ENCODE data around the gene THPO. TPM values are rescaled to one million over a fixed set of nuclear protein-coding genes. Genes with fewer than 3 reads are reported as not detected.
A peak's percentile ranks its signal among the peaks of the same experiment; 100 is the strongest.

The THPO gene
- total RNA-seq, 1 donor from 2014 or later = not detected

GRCh38 chr3:184381261-184382224 is 3.5 kb upstream of the THPO start:
- no peak for DNase-seq (ENCODE audit: low spot score)
- H3K9me3 Mint-ChIP-seq = no peaks in the 10 kb centered on the region
- H3K36me3 Mint-ChIP-seq (ENCODE audit: low read depth) = no peaks in the 10 kb centered on the region
- peaks cover 53% of the 10 kb centered on the region for H3K27me3 Mint-ChIP-seq (ENCODE audit: low read depth)
- no peak overlapping the region for H3K4me3 Mint-ChIP-seq (ENCODE audit: low read depth)
- intact Hi-C loops (cut with micrococcal nuclease) = no loop called here
- peaks cover 6% of the 10 kb centered on the region for H3K4me1 Mint-ChIP-seq (ENCODE audit: low read depth)
- H3K27ac Mint-ChIP-seq = no peak overlapping the region

GRCh38 chr3:184380627-184381260 is 2.7 kb upstream of the THPO start:
- peaks cover 57% of the 10 kb centered on the region for H3K27me3 Mint-ChIP-seq (ENCODE audit: low read depth)
- H3K4me3 Mint-ChIP-seq (ENCODE audit: low read depth) = no peak overlapping the region
- no peak for DNase-seq (ENCODE audit: low spot score)
- intact Hi-C loops (cut with micrococcal nuclease) = no loop called here
- H3K36me3 Mint-ChIP-seq (ENCODE audit: low read depth) = no peaks in the 10 kb centered on the region
- peaks cover 6% of the 10 kb centered on the region for H3K4me1 Mint-ChIP-seq (ENCODE audit: low read depth)
- H3K9me3 Mint-ChIP-seq = no peaks in the 10 kb centered on the region
- H3K27ac Mint-ChIP-seq = no peak overlapping the region

- H3K9me3 Mint-ChIP-seq = no peaks in the 10 kb centered on the region
- no peak for DNase-seq (ENCODE audit: low spot score)
- peaks cover 6% of the 10 kb centered on the region for H3K4me1 Mint-ChIP-seq (ENCODE audit: low read depth)
- intact Hi-C loops (cut with micrococcal nuclease) = no loop called here
- H3K27me3 Mint-ChIP-seq (ENCODE audit: low read depth) = peaks cover 63% of the 10 kb centered on the region
- H3K27ac Mint-ChIP-seq = no peak overlapping the region
- no peak overlapping the region for H3K4me3 Mint-ChIP-seq (ENCODE audit: low read depth)
- no peaks in the 10 kb centered on the region for H3K36me3 Mint-ChIP-seq (ENCODE audit: low read depth)
These were observed 2.2 kb upstream of the THPO start for GRCh38 chr3:184380185-184380626.

- no peak for DNase-seq (ENCODE audit: low spot score)
- Mint-ChIP-seq H3K36me3 (ENCODE audit: low read depth) (no peaks in the 10 kb centered on the region), H3K27ac (no peak within 1 kb of the TSS), H3K4me1 (ENCODE audit: low read depth) (peaks cover 6% of the 10 kb centered on the region), H3K4me3 (ENCODE audit: low read depth) (peak within 1 kb of the TSS; percentile 58), H3K9me3 (no peaks in the 10 kb centered on the region), H3K27me3 (ENCODE audit: low read depth) (peaks cover 63% of the 10 kb centered on the region)
- intact Hi-C loops (cut with micrococcal nuclease) = no loop called here
These were observed 1.6 kb upstream of the THPO start, which contains the start of gene CHRD for GRCh38 chr3:184379358-184380184. Gene CHRD (plus strand): TSS chr3:184380054. CDS start chr3:184380319, 265 bp downstream.

- no peaks in the 10 kb centered on the region for H3K9me3 Mint-ChIP-seq
- peaks cover 66% of the 10 kb centered on the region for H3K27me3 Mint-ChIP-seq (ENCODE audit: low read depth)
- H3K4me1 Mint-ChIP-seq (ENCODE audit: low read depth) = peaks cover 6% of the 10 kb centered on the region
- H3K27ac Mint-ChIP-seq = no peak overlapping the region
- H3K4me3 Mint-ChIP-seq (ENCODE audit: low read depth) = peak overlapping the region; percentile 58
- intact Hi-C loops (cut with micrococcal nuclease) = no loop called here
- DNase-seq (ENCODE audit: low spot score) = no peak
- no peaks in the 10 kb centered on the region for H3K36me3 Mint-ChIP-seq (ENCODE audit: low read depth)
These were observed 797 bp upstream of the THPO start for GRCh38 chr3:184378651-184379357.

GRCh38 chr3:184377374-184377773 is 633 bp downstream of the THPO start:
- peaks cover 6% of the 10 kb centered on the region for H3K4me1 Mint-ChIP-seq (ENCODE audit: low read depth)
- H3K27me3 Mint-ChIP-seq (ENCODE audit: low read depth) = peaks cover 62% of the 10 kb centered on the region

GRCh38 chr3:184375747-184376461 is 2.1 kb downstream of the THPO start:
- Mint-ChIP-seq H3K4me3 (ENCODE audit: low read depth) (no peak overlapping the region), H3K36me3 (ENCODE audit: low read depth) (peaks cover 3% of the 10 kb centered on the region), H3K27ac (no peak overlapping the region), H3K27me3 (ENCODE audit: low read depth) (peaks cover 49% of the 10 kb centered on the region), H3K4me1 (ENCODE audit: low read depth) (peaks cover 9% of the 10 kb centered on the region), H3K9me3 (no peaks in the 10 kb centered on the region)
- DNase-seq (ENCODE audit: low spot score) = no peak
- intact Hi-C loops (cut with micrococcal nuclease) = no loop called here

More at GRCh38 chr3:184377374-184377773, 633 bp downstream of the THPO start:
- Mint-ChIP-seq H3K36me3 (ENCODE audit: low read depth) (no peaks in the 10 kb centered on the region), H3K9me3 (no peaks in the 10 kb centered on the region), H3K27ac (no peak overlapping the region), H3K4me3 (ENCODE audit: low read depth) (no peak overlapping the region)
- DNase-seq (ENCODE audit: low spot score) = no peak
- intact Hi-C loops (cut with micrococcal nuclease) = no loop called here

- Mint-ChIP-seq H3K27me3 (ENCODE audit: low read depth) (peaks cover 36% of the 10 kb centered on the region), H3K4me3 (ENCODE audit: low read depth) (no peak overlapping the region), H3K36me3 (ENCODE audit: low read depth) (peaks cover 21% of the 10 kb centered on the region), H3K4me1 (ENCODE audit: low read depth) (peaks cover 5% of the 10 kb centered on the region), H3K27ac (no peak overlapping the region), H3K9me3 (no peaks in the 10 kb centered on the region)
- DNase-seq (ENCODE audit: low spot score) = no peak
- intact Hi-C loops (cut with micrococcal nuclease) = loop anchor here (5.0 kb wide), 1 partner anchor 94 kb away; no protein-coding TSS in a partner anchor
These were observed 4.6 kb downstream of the THPO start for GRCh38 chr3:184373422-184373821.

- intact Hi-C loops (cut with micrococcal nuclease) = loop anchor here (5.0 kb wide), 1 partner anchor 94 kb away; no protein-coding TSS in a partner anchor
These were observed 5.1 kb downstream of the THPO start for GRCh38 chr3:184372911-184373310.

GRCh38 chr3:184372296-184372821 is 5.6 kb downstream of the THPO start:
- intact Hi-C loops (cut with micrococcal nuclease) = loop anchor here (5.0 kb wide), 1 partner anchor 95 kb away; no protein-coding TSS in a partner anchor

More at GRCh38 chr3:184372911-184373310, 5.1 kb downstream of the THPO start:
- no peak for DNase-seq (ENCODE audit: low spot score)
- Mint-ChIP-seq H3K4me3 (ENCODE audit: low read depth) (no peak overlapping the region), H3K36me3 (ENCODE audit: low read depth) (peaks cover 26% of the 10 kb centered on the region), H3K27me3 (ENCODE audit: low read depth) (peaks cover 31% of the 10 kb centered on the region), H3K27ac (no peak overlapping the region), H3K4me1 (ENCODE audit: low read depth) (peaks cover 6% of the 10 kb centered on the region), H3K9me3 (no peaks in the 10 kb centered on the region)

GRCh38 chr3:184371570-184372018 is 6.4 kb downstream of the THPO start:
- intact Hi-C loops (cut with micrococcal nuclease) = loop anchor here (1.0 to 5.0 kb wide), 3 partner anchors 96 to 173 kb away; no protein-coding TSS in a partner anchor
- peak; percentile 52 for DNase-seq (ENCODE audit: low spot score)
- H3K4me3 Mint-ChIP-seq (ENCODE audit: low read depth) = no peak overlapping the region
- peaks cover 19% of the 10 kb centered on the region for H3K27me3 Mint-ChIP-seq (ENCODE audit: low read depth)
- no peaks in the 10 kb centered on the region for H3K9me3 Mint-ChIP-seq
- peaks cover 12% of the 10 kb centered on the region for H3K4me1 Mint-ChIP-seq (ENCODE audit: low read depth)
- no peak overlapping the region for H3K27ac Mint-ChIP-seq
- peaks cover 38% of the 10 kb centered on the region for H3K36me3 Mint-ChIP-seq (ENCODE audit: low read depth)

More at GRCh38 chr3:184372296-184372821, 5.6 kb downstream of the THPO start:
- Mint-ChIP-seq H3K27ac (no peak overlapping the region), H3K36me3 (ENCODE audit: low read depth) (peaks cover 31% of the 10 kb centered on the region), H3K4me1 (ENCODE audit: low read depth) (peaks cover 9% of the 10 kb centered on the region), H3K9me3 (no peaks in the 10 kb centered on the region), H3K27me3 (ENCODE audit: low read depth) (peaks cover 25% of the 10 kb centered on the region), H3K4me3 (ENCODE audit: low read depth) (no peak overlapping the region)
- no peak for DNase-seq (ENCODE audit: low spot score)
